H1 (cell line): ENCODE results near the gene CCDC80. TPM values are rescaled to one million over a fixed set of nuclear protein-coding genes. Genes with fewer than 3 reads are reported as not detected.
A peak's percentile ranks its signal among the peaks of the same experiment; 100 is the strongest.
"Not testable (repeated sequence)": the region's sequence is repeated elsewhere in the genome, so short reads cannot be mapped to it uniquely, and the experiment has no call there.

Experiments
- CTCF ChIA-PET: fragments of 300-600 bp; sonication (Branson Sonifier 250); formaldehyde crosslinking; loops from one replicate; lab custom pipeline; 2021; ENCODE audit not compliant: partially characterized antibody; lab: Charles Lee
- POLR2A ChIA-PET: fragments of 300-600 bp; sonication (Branson Sonifier 250); formaldehyde crosslinking; loops from one replicate; lab custom pipeline; 2021; ENCODE audit warnings: inconsistent platforms; ENCODE audit not compliant: partially characterized antibody; lab: Charles Lee
- DNase-seq, 2 experiments: peaks; one replicate each; pipeline versions ENCODE4 v3.0.0 to v3.0.0-alpha.2; 2010 to 2022; ENCODE audit warnings: low spot score in 2 of 2, low read depth in 1 of 2, mixed read lengths in 1 of 2
- FAIRE-seq: peaks from 2 replicates; lab custom pipeline; 2011; peaks lifted over from hg19 to GRCh38; lab: Jason Lieb, UNC
- H2AFZ ChIP-seq: 2 replicates; pipeline ENCODE4 v1.8.1; 2012; ENCODE audit warnings: low read length, inconsistent platforms
- H2AK5ac ChIP-seq: 2 replicates; pipeline ENCODE4 v1.6.1; 2013; ENCODE audit warnings: low read depth, low read length
- H2BK120ac ChIP-seq: replicated peaks from 2 replicates; pipeline ENCODE3; 2013; ENCODE audit warnings: low read depth, low read length, inconsistent platforms
- H2BK12ac ChIP-seq: 2 replicates; pipeline ENCODE4 v1.6.1; 2013; ENCODE audit warnings: low read depth, low read length
- H2BK15ac ChIP-seq: 2 replicates; pipeline ENCODE4 v1.6.1; 2013; ENCODE audit warnings: low read length
- H2BK20ac ChIP-seq: 2 replicates; pipeline ENCODE4 v1.6.1; 2013; ENCODE audit warnings: low read length
- H2BK5ac ChIP-seq: 2 replicates; pipeline ENCODE4 v1.6.1; 2013; ENCODE audit warnings: low read depth, low read length
- H3K14ac ChIP-seq: 2 replicates; pipeline ENCODE4 v1.6.1; 2013; ENCODE audit warnings: inconsistent platforms; ENCODE audit not compliant: insufficient read length
- H3K18ac ChIP-seq: 2 replicates; pipeline ENCODE4 v1.6.1; 2013; ENCODE audit warnings: low read length; ENCODE audit errors: extremely low read depth
- H3K23ac ChIP-seq: 2 replicates; pipeline ENCODE4 v1.6.1; 2013; ENCODE audit warnings: inconsistent platforms; ENCODE audit not compliant: insufficient read length
- H3K23me2 ChIP-seq: 2 replicates; pipeline ENCODE4 v1.6.1; 2013; ENCODE audit warnings: low read depth, low read length
- H3K27ac ChIP-seq: 2 replicates; pipeline ENCODE4 v1.6.1; 2011; ENCODE audit warnings: low read depth, low read length, inconsistent platforms
- H3K27me3 ChIP-seq, 4 experiments: replicated peaks in 1 of 4; 1 replicate in 1 of 4; 2 replicates in 3 of 4; pipeline versions ENCODE4 v1.6.1 to v1.8.1; 2011 to 2013; ENCODE audit warnings: low read length in 3 of 4, mild to moderate bottlenecking in 3 of 4, inconsistent platforms in 2 of 4, mixed read lengths in 2 of 4, moderate library complexity in 1 of 4; ENCODE audit not compliant: control insufficient read depth in 3 of 4, insufficient read depth in 3 of 4; ENCODE audit errors: extremely low read depth in 1 of 4
- H3K36me3 ChIP-seq, 4 experiments: 2 replicates each; pipeline versions ENCODE4 v1.6.1 to v1.8.1; 2011 to 2013; ENCODE audit warnings: mild to moderate bottlenecking in 4 of 4, low read length in 3 of 4, moderate library complexity in 2 of 4, control low read depth in 1 of 4, inconsistent platforms in 1 of 4; ENCODE audit not compliant: insufficient read depth in 4 of 4, control insufficient read depth in 2 of 4
- H3K4ac ChIP-seq: replicated peaks from 2 replicates; pipeline ENCODE3; 2013; ENCODE audit warnings: low read length, low read depth, mixed read lengths, inconsistent platforms; ENCODE audit not compliant: insufficient read length
- H3K4me1 ChIP-seq, 4 experiments: replicated peaks in 1 of 4; 1 replicate in 1 of 4; 2 replicates in 3 of 4; pipeline versions ENCODE4 v1.6.1 to v1.8.1; 2011 to 2013; ENCODE audit warnings: low read length in 3 of 4, inconsistent platforms in 2 of 4, mixed read lengths in 1 of 4; ENCODE audit not compliant: insufficient read depth in 4 of 4, control insufficient read depth in 3 of 4
- H3K4me2 ChIP-seq, 2 experiments: 2 replicates each; pipeline versions ENCODE4 v1.6.1 to v1.8.1; 2011 to 2013; ENCODE audit warnings: low read depth in 2 of 2, low read length in 2 of 2, control low read depth in 1 of 2, inconsistent platforms in 1 of 2, mild to moderate bottlenecking in 1 of 2; ENCODE audit not compliant: insufficient read depth in 1 of 2
- H3K4me3 ChIP-seq, 4 experiments: fragments of 200-600, 300-600 bp in 1 of 4; sonication (generic), shearing (Covaris generic), sonication (Bioruptor Twin) in 1 of 4; 2 replicates each; pipeline versions ENCODE4 v1.5.1 to v1.8.1; 2011 to 2016; ENCODE audit warnings: low read length in 4 of 4, low read depth in 3 of 4, control low read depth in 2 of 4, inconsistent platforms in 2 of 4, mild to moderate bottlenecking in 2 of 4, mixed read lengths in 1 of 4, moderate library complexity in 1 of 4; ENCODE audit not compliant: insufficient read depth in 2 of 4; ENCODE audit errors: extremely low read depth in 1 of 4
- H3K56ac ChIP-seq: replicated peaks from 2 replicates; pipeline ENCODE3; 2013; ENCODE audit warnings: low read depth, mild to moderate bottlenecking, mixed read lengths, low read length, inconsistent platforms; ENCODE audit not compliant: insufficient read length
- H3K79me1 ChIP-seq: 2 replicates; pipeline ENCODE4 v1.6.1; 2013; ENCODE audit warnings: low read depth, low read length, control low read depth
- H3K79me2 ChIP-seq, 2 experiments: 2 replicates each; pipeline versions ENCODE4 v1.6.1 to v1.8.1; 2012 to 2013; ENCODE audit warnings: low read length in 2 of 2, mild to moderate bottlenecking in 2 of 2, inconsistent platforms in 1 of 2; ENCODE audit not compliant: insufficient read depth in 2 of 2, control insufficient read depth in 1 of 2
- H3K9ac ChIP-seq, 4 experiments: replicated peaks in 1 of 4; 1 replicate in 1 of 4; 2 replicates in 3 of 4; pipeline versions ENCODE4 v1.6.1 to v1.8.1; 2011 to 2013; ENCODE audit warnings: low read depth in 3 of 4, low read length in 3 of 4, control low read depth in 2 of 4, mild to moderate bottlenecking in 2 of 4, moderate library complexity in 2 of 4, inconsistent platforms in 1 of 4; ENCODE audit errors: extremely low read depth in 1 of 4
- H3K9me3 ChIP-seq, 2 experiments: 2 replicates each; pipeline versions ENCODE4 v1.6.1 to v1.8.1; 2012 to 2013; ENCODE audit warnings: mild to moderate bottlenecking in 2 of 2, moderate library complexity in 2 of 2, control low read depth in 1 of 2, inconsistent platforms in 1 of 2, low read depth in 1 of 2, low read length in 1 of 2, mixed read lengths in 1 of 2; ENCODE audit not compliant: insufficient read depth in 2 of 2
- H4K20me1 ChIP-seq, 2 experiments: replicated peaks in 1 of 2; 2 replicates each; pipeline versions ENCODE3 to v1.8.1; 2011 to 2013; ENCODE audit warnings: inconsistent platforms in 2 of 2, low read length in 2 of 2, mild to moderate bottlenecking in 1 of 2; ENCODE audit not compliant: insufficient read depth in 2 of 2, control insufficient read depth in 1 of 2
- H4K5ac ChIP-seq: 2 replicates; pipeline ENCODE4 v1.6.1; 2013; ENCODE audit warnings: low read length, low read depth, mixed read lengths, inconsistent platforms; ENCODE audit not compliant: insufficient read length
- H4K8ac ChIP-seq: 2 replicates; pipeline ENCODE4 v1.8.0; 2013; ENCODE audit warnings: mild to moderate bottlenecking, moderate library complexity, low read length, inconsistent platforms; ENCODE audit not compliant: insufficient read depth; ENCODE audit errors: extremely low read depth
- H4K91ac ChIP-seq: replicated peaks from 2 replicates; pipeline ENCODE3; 2013; ENCODE audit warnings: low read length, mixed read lengths, inconsistent platforms; ENCODE audit not compliant: insufficient read length
- CTCF ChIP-seq, 3 experiments: IDR thresholded peaks; 1 replicate in 2 of 3; 2 replicates in 1 of 3; pipeline versions ENCODE4 v1.5.1 to v1.6.1; 2011; ENCODE audit warnings: low read length in 3 of 3, mild to moderate bottlenecking in 3 of 3, inconsistent platforms in 2 of 3, low read depth in 1 of 3, moderate library complexity in 1 of 3; ENCODE audit not compliant: insufficient read depth in 1 of 3; ENCODE audit errors: control extremely low read depth in 1 of 3
- WGBS, 2 experiments: shearing (Covaris generic) in 1 of 2; methylation state at CpG; one replicate each; pipeline versions ENCODE4 v1.1.6 to v1.1.7; 2013 to 2015; ENCODE audit warnings: low lambda C conversion rate in 2 of 2, mixed read lengths in 2 of 2, inconsistent platforms in 1 of 2, low coverage in 1 of 2, missing lambda C conversion rate in 1 of 2; ENCODE audit not compliant: insufficient replicate concordance in 2 of 2, insufficient coverage in 1 of 2, insufficient read length in 1 of 2; ENCODE audit errors: extremely low coverage in 1 of 2, missing lambda C conversion rate in 1 of 2; 5-methylcytosine and 5-hydroxymethylcytosine counted together
- polyA plus RNA-seq, 7 experiments: library from polyadenylated mRNA; depleted of rRNA in 3 of 7; stranded (reverse) in 5 of 7; unstranded in 2 of 7; fragments of >200 nt in 5 of 7; fragments of 200-250 nt in 2 of 7; gene quantifications; 1 replicate in 5 of 7; 2 replicates in 1 of 7; 4 replicates in 1 of 7; pipeline versions ENCODE4 v1.2.1 to v1.2.3, GENCODE V29; 2011 to 2013; ENCODE audit warnings: missing spikeins in 2 of 7, mixed read lengths in 2 of 7
- total RNA-seq: library from RNA; stranded (reverse); fragmentation: NEBNext Ultra II Directional; extraction: Animal tissue kit (Norgen Biotek cat#: 25700); gene quantifications from 2 replicates; pipeline ENCODE4 v1.2.1, GENCODE V29; 2021

Gene CCDC80
- total and polyA plus RNA-seq, 2 of the 8 experiments (the other 6 are each of a cell fraction or from before 2014, with no cell fraction given): 1.1 to 12.9 TPM

- Histone ChIP-seq H3K79me2 (peaks cover 3 to 26% of the 10 kb centered on the region in 2 experiments; a peak in 3 of 4 replicates), H3K36me3 (peaks cover 0 to 13% (median 6%) of the 10 kb centered on the region in 4 experiments; a peak in 4 of 8 replicates), H3K23me2 (peaks cover 11% of the 10 kb centered on the region), H3K4me3 (peak overlapping the region in 2 of 4 experiments; percentile 5 to 80; a peak in 2 of 8 replicates), H3K4me2 (peak overlapping the region; percentile 47 to 64)
- H2BK120ac ChIP-seq, H3K27me3 ChIP-seq, H4K20me1 ChIP-seq, H3K14ac ChIP-seq, H3K56ac ChIP-seq, H2BK20ac ChIP-seq, CTCF ChIA-PET, H3K4ac ChIP-seq, H2BK15ac ChIP-seq, POLR2A ChIA-PET, H4K91ac ChIP-seq, H4K5ac ChIP-seq, H2AK5ac ChIP-seq, H2BK12ac ChIP-seq, FAIRE-seq, H2AFZ ChIP-seq, H4K8ac ChIP-seq, H3K9ac ChIP-seq, H3K4me1 ChIP-seq, DNase-seq, H3K27ac ChIP-seq, H3K79me1 ChIP-seq, H2BK5ac ChIP-seq, H3K23ac ChIP-seq, H3K18ac ChIP-seq, H3K9me3 ChIP-seq: not testable (repeated sequence)
- peak in 1 of 3 experiments; percentile 4; a peak in 1 of 4 replicates for TF ChIP-seq CTCF (IDR thresholded peaks at IDR 0.05; ENCODE audit: control extremely low read depth in 1 of 3, insufficient read depth in 1 of 3, low read depth in 1 of 3, low read length in 3 of 3)
- WGBS, 2 experiments: 42% methylated on average over 13 of the region's 15 CpGs; no CpG with 5 or more reads in 1 of the 2 experiments
These were observed 76.5 kb downstream of the CCDC80 start for GRCh38 chr3:112564247-112564939.
